ENCODE results near the gene PDGFD. TPM values are rescaled to one million over a fixed set of nuclear protein-coding genes. Genes with fewer than 3 reads are reported as not detected.

Gene PDGFD
- total and polyA plus RNA-seq, 2 donors (not counting 1 experiment from before 2014, with no cell fraction given), result 1.3 TPM

- TF ChIP-seq CTCF (conservative IDR thresholded peaks at IDR 0.05 in 1 of 2, IDR thresholded peaks at IDR 0.05 in 1 of 2; ENCODE audit: low read depth in 1 of 2, low read length in 2 of 2), result no peak
- TF ChIP-seq EZH2 (IDR thresholded peaks at IDR 0.05; ENCODE audit: low read length, missing control alignments), result no peak
- Histone ChIP-seq H3K9me3 (ENCODE audit: control insufficient read depth, insufficient read depth, low read depth, low read length) (no peaks in the 10 kb centered on the region), H3K4me1 (ENCODE audit: control insufficient read depth, extremely low read depth, insufficient read depth, low read length) (no peaks in the 10 kb centered on the region), H2AFZ (ENCODE audit: low read length) (no peak overlapping the region), H4K20me1 (ENCODE audit: control insufficient read depth, extremely low read depth, insufficient read depth, low read length) (no peaks in the 10 kb centered on the region), H3K27ac (ENCODE audit: insufficient read depth, low read length) (no peak overlapping the region), H3K9ac (ENCODE audit: insufficient read depth, low read length) (no peak overlapping the region), H3K79me2 (ENCODE audit: control insufficient read depth, insufficient read depth, low read length) (no peaks in the 10 kb centered on the region), H3K4me2 (ENCODE audit: extremely low read depth, insufficient read depth, low read length) (no peak overlapping the region), H3K27me3 (ENCODE audit: control insufficient read depth, insufficient read depth, low read length) (no peaks in the 10 kb centered on the region), H3K36me3 (ENCODE audit: control insufficient read depth, insufficient read depth, low read length) (no peaks in the 10 kb centered on the region), H3K4me3 (replicated peaks in 1 of 4; ENCODE audit: control extremely low read depth in 1 of 4, insufficient read depth in 1 of 4, low read depth in 3 of 4, low read length in 4 of 4) (no peak overlapping the region)
- DNase-seq (ENCODE audit: low read depth in 2 of 2), result no peak
These were observed 67.0 kb downstream of the PDGFD start for GRCh38 chr11:104096900-104097299.

DNA sequence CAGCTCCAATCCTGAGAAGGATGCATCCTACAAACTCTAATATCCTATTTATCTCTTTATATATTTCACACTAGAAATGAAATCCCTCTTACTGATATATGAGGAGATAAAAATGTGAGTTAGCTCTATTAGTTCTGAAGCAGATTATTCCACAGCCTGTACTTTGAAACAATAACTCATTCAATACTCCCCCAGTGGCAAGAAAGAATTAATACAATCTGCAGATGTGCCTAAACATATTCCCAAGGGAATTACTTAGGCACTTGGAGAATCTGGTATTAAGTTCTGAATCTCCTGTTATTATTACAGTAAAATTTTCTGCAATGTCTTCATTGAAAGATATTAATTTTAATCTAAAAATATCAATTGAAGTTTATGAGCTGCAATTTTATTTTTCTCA, 68.2 kb downstream of the PDGFD start:
- no peaks in the 10 kb centered on the region for H3K9me3 ChIP-seq (ENCODE audit: control insufficient read depth, insufficient read depth, low read depth, low read length)
- H3K4me2 ChIP-seq (ENCODE audit: extremely low read depth, insufficient read depth, low read length), result no peak overlapping the region
- H3K27me3 ChIP-seq (ENCODE audit: control insufficient read depth, insufficient read depth, low read length), result no peaks in the 10 kb centered on the region
- H3K27ac ChIP-seq (ENCODE audit: insufficient read depth, low read length), result no peak overlapping the region
- H3K4me1 ChIP-seq (ENCODE audit: control insufficient read depth, extremely low read depth, insufficient read depth, low read length), result no peaks in the 10 kb centered on the region
- TF ChIP-seq CTCF (conservative IDR thresholded peaks at IDR 0.05 in 1 of 2, IDR thresholded peaks at IDR 0.05 in 1 of 2; ENCODE audit: low read depth in 1 of 2, low read length in 2 of 2) (no peak), EZH2 (IDR thresholded peaks at IDR 0.05; ENCODE audit: low read length, missing control alignments) (no peak)
- no peak overlapping the region for H3K9ac ChIP-seq (ENCODE audit: insufficient read depth, low read length)
- no peaks in the 10 kb centered on the region for H3K79me2 ChIP-seq (ENCODE audit: control insufficient read depth, insufficient read depth, low read length)
- DNase-seq (ENCODE audit: low read depth in 2 of 2), result no peak
- H3K4me3 ChIP-seq (replicated peaks in 1 of 4; ENCODE audit: control extremely low read depth in 1 of 4, insufficient read depth in 1 of 4, low read depth in 3 of 4, low read length in 4 of 4), result no peak overlapping the region
- H4K20me1 ChIP-seq (ENCODE audit: control insufficient read depth, extremely low read depth, insufficient read depth, low read length), result no peaks in the 10 kb centered on the region
- H3K36me3 ChIP-seq (ENCODE audit: control insufficient read depth, insufficient read depth, low read length), result no peaks in the 10 kb centered on the region
- no peak overlapping the region for H2AFZ ChIP-seq (ENCODE audit: low read length)

GRCh38 chr11:104094576-104094975, 69.4 kb downstream of the PDGFD start:
- TF ChIP-seq EZH2 (IDR thresholded peaks at IDR 0.05; ENCODE audit: low read length, missing control alignments) (no peak), CTCF (conservative IDR thresholded peaks at IDR 0.05 in 1 of 2, IDR thresholded peaks at IDR 0.05 in 1 of 2; ENCODE audit: low read depth in 1 of 2, low read length in 2 of 2) (no peak)
- no peaks in the 10 kb centered on the region for H3K36me3 ChIP-seq (ENCODE audit: control insufficient read depth, insufficient read depth, low read length)

More at GRCh38 chr11:104094576-104094975, 69.4 kb downstream of the PDGFD start:
- Histone ChIP-seq H3K79me2 (ENCODE audit: control insufficient read depth, insufficient read depth, low read length) (no peaks in the 10 kb centered on the region), H3K4me2 (ENCODE audit: extremely low read depth, insufficient read depth, low read length) (no peak overlapping the region), H4K20me1 (ENCODE audit: control insufficient read depth, extremely low read depth, insufficient read depth, low read length) (no peaks in the 10 kb centered on the region), H3K9me3 (ENCODE audit: control insufficient read depth, insufficient read depth, low read depth, low read length) (no peaks in the 10 kb centered on the region), H2AFZ (ENCODE audit: low read length) (no peak overlapping the region), H3K27ac (ENCODE audit: insufficient read depth, low read length) (no peak overlapping the region), H3K27me3 (ENCODE audit: control insufficient read depth, insufficient read depth, low read length) (no peaks in the 10 kb centered on the region), H3K4me1 (ENCODE audit: control insufficient read depth, extremely low read depth, insufficient read depth, low read length) (no peaks in the 10 kb centered on the region), H3K9ac (ENCODE audit: insufficient read depth, low read length) (no peak overlapping the region), H3K4me3 (replicated peaks in 1 of 4; ENCODE audit: control extremely low read depth in 1 of 4, insufficient read depth in 1 of 4, low read depth in 3 of 4, low read length in 4 of 4) (no peak overlapping the region)
- DNase-seq (ENCODE audit: low read depth in 2 of 2), result peak in 1 of 2 donors; percentile 67
